Measurements from ENCODE around the gene SETD2.

DNA sequence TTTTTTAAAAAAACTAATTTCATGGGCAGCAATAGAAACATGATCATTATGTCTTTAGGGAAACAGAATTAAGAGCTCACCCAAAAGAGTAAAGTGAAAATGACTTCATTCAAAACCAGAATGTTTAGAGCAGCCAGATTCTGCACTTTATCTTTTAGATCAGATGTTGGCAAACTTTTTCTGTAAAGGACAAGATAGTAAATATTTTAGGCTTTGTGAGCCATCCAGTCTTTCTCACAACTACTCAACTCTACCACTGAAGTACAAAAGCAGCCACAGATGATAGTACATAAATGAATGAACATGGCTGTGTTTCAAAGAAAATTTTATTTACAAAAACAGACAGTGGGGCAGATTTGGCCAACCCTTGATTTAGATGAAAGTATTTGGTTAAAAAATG lies 84.5 kb downstream of the SETD2 start:
- no peak for TF ChIP-seq POLR2A (IDR thresholded peaks at IDR 0.05)
- no peak for TF ChIP-seq CTCF (IDR thresholded peaks at IDR 0.05)
- TF ChIP-seq POLR2AphosphoS5 (IDR thresholded peaks at IDR 0.05): no peak
- no peak for TF ChIP-seq EP300 (IDR thresholded peaks at IDR 0.05; ENCODE audit: low read depth)

All from transverse colon (tissue), 4 donors.